Neural cell (in vitro differentiated cells): Measurements from ENCODE around the gene KCNK15.

ENCODE experiments used
- CTCF ChIP-seq: fragments of 450-650 bp; IDR thresholded peaks from 2 replicates; pipeline ENCODE4 v1.5.1; 2014; ENCODE audit warnings: antibody characterized with exemption, mild to moderate bottlenecking, moderate library complexity; ENCODE audit not compliant: poor library complexity, severe bottlenecking
- EP300 ChIP-seq: fragments of 450-650 bp; conservative IDR thresholded peaks from 2 replicates; pipeline ENCODE4 v1.6.1; 2014; ENCODE audit warnings: antibody characterized with exemption, mild to moderate bottlenecking, moderate library complexity; ENCODE audit not compliant: poor library complexity, severe bottlenecking
- EZH2 ChIP-seq: fragments of 200-600, 300-800 bp; shearing (Covaris generic), sonication (generic); IDR thresholded peaks from 2 replicates; pipeline ENCODE4 v1.6.1; 2014; ENCODE audit warnings: antibody characterized with exemption, low read length, borderline replicate concordance, mild to moderate bottlenecking; ENCODE audit not compliant: insufficient read depth, poor library complexity, severe bottlenecking
- POLR2AphosphoS5 ChIP-seq: IDR thresholded peaks from 2 replicates; pipeline ENCODE4 v1.6.1; 2012
- RAD21 ChIP-seq: fragments of 450-650 bp; conservative IDR thresholded peaks from 2 replicates; pipeline ENCODE4 v1.6.1; 2014; ENCODE audit warnings: antibody characterized with exemption, mild to moderate bottlenecking, moderate library complexity
- SMC3 ChIP-seq: fragments of 450-650 bp; conservative IDR thresholded peaks from 2 replicates; pipeline ENCODE4 v1.6.1; 2014; ENCODE audit warnings: antibody characterized with exemption, mild to moderate bottlenecking, moderate library complexity; ENCODE audit not compliant: poor library complexity
- TAF1 ChIP-seq: IDR thresholded peaks from 2 replicates; pipeline ENCODE4 v1.6.1; 2012; ENCODE audit warnings: low read depth
- TF ChIP-seq, protein P1 (sequence below): IDR thresholded peaks from 2 replicates; pipeline ENCODE4 v1.6.1; 2012; ENCODE audit warnings: borderline replicate concordance

- TF ChIP-seq, protein P1, sequence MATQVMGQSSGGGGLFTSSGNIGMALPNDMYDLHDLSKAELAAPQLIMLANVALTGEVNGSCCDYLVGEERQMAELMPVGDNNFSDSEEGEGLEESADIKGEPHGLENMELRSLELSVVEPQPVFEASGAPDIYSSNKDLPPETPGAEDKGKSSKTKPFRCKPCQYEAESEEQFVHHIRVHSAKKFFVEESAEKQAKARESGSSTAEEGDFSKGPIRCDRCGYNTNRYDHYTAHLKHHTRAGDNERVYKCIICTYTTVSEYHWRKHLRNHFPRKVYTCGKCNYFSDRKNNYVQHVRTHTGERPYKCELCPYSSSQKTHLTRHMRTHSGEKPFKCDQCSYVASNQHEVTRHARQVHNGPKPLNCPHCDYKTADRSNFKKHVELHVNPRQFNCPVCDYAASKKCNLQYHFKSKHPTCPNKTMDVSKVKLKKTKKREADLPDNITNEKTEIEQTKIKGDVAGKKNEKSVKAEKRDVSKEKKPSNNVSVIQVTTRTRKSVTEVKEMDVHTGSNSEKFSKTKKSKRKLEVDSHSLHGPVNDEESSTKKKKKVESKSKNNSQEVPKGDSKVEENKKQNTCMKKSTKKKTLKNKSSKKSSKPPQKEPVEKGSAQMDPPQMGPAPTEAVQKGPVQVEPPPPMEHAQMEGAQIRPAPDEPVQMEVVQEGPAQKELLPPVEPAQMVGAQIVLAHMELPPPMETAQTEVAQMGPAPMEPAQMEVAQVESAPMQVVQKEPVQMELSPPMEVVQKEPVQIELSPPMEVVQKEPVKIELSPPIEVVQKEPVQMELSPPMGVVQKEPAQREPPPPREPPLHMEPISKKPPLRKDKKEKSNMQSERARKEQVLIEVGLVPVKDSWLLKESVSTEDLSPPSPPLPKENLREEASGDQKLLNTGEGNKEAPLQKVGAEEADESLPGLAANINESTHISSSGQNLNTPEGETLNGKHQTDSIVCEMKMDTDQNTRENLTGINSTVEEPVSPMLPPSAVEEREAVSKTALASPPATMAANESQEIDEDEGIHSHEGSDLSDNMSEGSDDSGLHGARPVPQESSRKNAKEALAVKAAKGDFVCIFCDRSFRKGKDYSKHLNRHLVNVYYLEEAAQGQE: no peak
- no peak for TF ChIP-seq EP300
- no peak for TF ChIP-seq CTCF
- TF ChIP-seq RAD21: no peak
- TF ChIP-seq POLR2AphosphoS5: no peak
- TF ChIP-seq EZH2: no peak
- no peak for TF ChIP-seq SMC3
- TF ChIP-seq TAF1: no peak
These were observed 1.6 kb upstream of the KCNK15 start for GRCh38 chr20:44743916-44744655.
